ENCODE data around the gene GDPD1. TPM values are rescaled to one million over a fixed set of nuclear protein-coding genes. Genes with fewer than 3 reads are reported as not detected.
"Not testable (repeated sequence)": the region's sequence is repeated elsewhere in the genome, so short reads cannot be mapped to it uniquely, and the experiment has no call there.

Gene GDPD1
- 0.20 and 0.49 TPM in 2 replicates for total RNA-seq (2014; rRNA removed; shearing (Covaris generic))

- DNase-seq = peak; percentile 91 to 94
- Histone ChIP-seq H3K4me3 (peak within 1 kb of the TSS; percentile 62), H3K36me3 (no peaks in the 10 kb centered on the region), H3K27ac (no peak within 1 kb of the TSS), H3K9me3 (replicated peaks) (no peaks in the 10 kb centered on the region), H3K4me1 (no peaks in the 10 kb centered on the region), H3K27me3 (no peaks in the 10 kb centered on the region)
Measured at GRCh38 chr17:59220328-59221158, at the start of gene GDPD1. GDPD1 (plus strand) TSS chr17:59220511; CDS start chr17:59220610, 99 bp downstream.

- no peak overlapping the region for H3K27ac ChIP-seq
- DNase-seq = no peak
- H3K27me3 ChIP-seq = no peaks in the 10 kb centered on the region
- H3K4me1 ChIP-seq = no peaks in the 10 kb centered on the region
- no peak overlapping the region for H3K4me3 ChIP-seq
- H3K36me3 ChIP-seq = peaks cover 48% of the 10 kb centered on the region
- H3K9me3 ChIP-seq (replicated peaks) = no peaks in the 10 kb centered on the region
Measured at GRCh38 chr17:59172436-59173004, 47.8 kb upstream of the GDPD1 start.

- no peaks in the 10 kb centered on the region for H3K4me1 ChIP-seq
- DNase-seq = no peak
- H3K27me3 ChIP-seq = no peaks in the 10 kb centered on the region
- no peak overlapping the region for H3K27ac ChIP-seq
- peaks cover 42% of the 10 kb centered on the region for H3K36me3 ChIP-seq
- H3K4me3 ChIP-seq = no peak overlapping the region
- no peaks in the 10 kb centered on the region for H3K9me3 ChIP-seq (replicated peaks)
Measured at GRCh38 chr17:59174671-59175070, 45.6 kb upstream of the GDPD1 start.

- Histone ChIP-seq H3K27ac (no peak overlapping the region), H3K4me1 (no peaks in the 10 kb centered on the region), H3K9me3 (replicated peaks) (no peaks in the 10 kb centered on the region), H3K36me3 (peaks cover 39% of the 10 kb centered on the region), H3K4me3 (no peak overlapping the region), H3K27me3 (no peaks in the 10 kb centered on the region)
- no peak for DNase-seq
Measured at GRCh38 chr17:59175076-59175475, 45.2 kb upstream of the GDPD1 start.

GRCh38 chr17:59178266-59178985, 41.9 kb upstream of the GDPD1 start:
- H3K4me1 ChIP-seq = no peaks in the 10 kb centered on the region
- H3K36me3 ChIP-seq = peaks cover 8% of the 10 kb centered on the region
- H3K4me3 ChIP-seq = no peak overlapping the region
- no peaks in the 10 kb centered on the region for H3K27me3 ChIP-seq
- no peak for DNase-seq
- H3K27ac ChIP-seq = no peak overlapping the region
- H3K9me3 ChIP-seq (replicated peaks) = no peaks in the 10 kb centered on the region

- not testable (repeated sequence) for DNase-seq, H3K36me3 ChIP-seq, H3K27me3 ChIP-seq
Measured at GRCh38 chr17:59179601-59180000, 40.7 kb upstream of the GDPD1 start.

GRCh38 chr17:59180626-59181025, 39.7 kb upstream of the GDPD1 start:
- H3K4me3 ChIP-seq = no peak overlapping the region
- no peak for DNase-seq
- H3K27ac ChIP-seq = no peak overlapping the region
- H3K9me3 ChIP-seq (replicated peaks) = no peaks in the 10 kb centered on the region
- no peaks in the 10 kb centered on the region for H3K27me3 ChIP-seq
- peaks cover 7% of the 10 kb centered on the region for H3K36me3 ChIP-seq
- H3K4me1 ChIP-seq = no peaks in the 10 kb centered on the region

More at GRCh38 chr17:59179601-59180000, 40.7 kb upstream of the GDPD1 start:
- H3K27ac ChIP-seq; H3K4me3 ChIP-seq; H3K4me1 ChIP-seq; H3K9me3 ChIP-seq (replicated peaks): not testable (repeated sequence)

- no peaks in the 10 kb centered on the region for H3K9me3 ChIP-seq (replicated peaks)
- no peak overlapping the region for H3K27ac ChIP-seq
- H3K27me3 ChIP-seq = no peaks in the 10 kb centered on the region
- no peak for DNase-seq
- H3K4me3 ChIP-seq = no peak overlapping the region
- H3K36me3 ChIP-seq = peaks cover 13% of the 10 kb centered on the region
- H3K4me1 ChIP-seq = no peaks in the 10 kb centered on the region
Measured at GRCh38 chr17:59181481-59181880, 38.8 kb upstream of the GDPD1 start.

GRCh38 chr17:59185997-59186396, 34.3 kb upstream of the GDPD1 start:
- Histone ChIP-seq H3K27ac (no peak overlapping the region), H3K36me3 (peaks cover 30% of the 10 kb centered on the region), H3K27me3 (no peaks in the 10 kb centered on the region), H3K4me1 (no peaks in the 10 kb centered on the region), H3K4me3 (no peak overlapping the region), H3K9me3 (replicated peaks) (no peaks in the 10 kb centered on the region)
- DNase-seq = no peak

- H3K36me3 ChIP-seq = peaks cover 35% of the 10 kb centered on the region
- no peaks in the 10 kb centered on the region for H3K4me1 ChIP-seq
- no peaks in the 10 kb centered on the region for H3K9me3 ChIP-seq (replicated peaks)
- H3K27me3 ChIP-seq = no peaks in the 10 kb centered on the region
- DNase-seq = no peak
- H3K27ac ChIP-seq = no peak overlapping the region
- H3K4me3 ChIP-seq = no peak overlapping the region
Measured at GRCh38 chr17:59186850-59187249, 33.5 kb upstream of the GDPD1 start.

- no peak overlapping the region for H3K27ac ChIP-seq
- peaks cover 48% of the 10 kb centered on the region for H3K36me3 ChIP-seq
- H3K27me3 ChIP-seq = no peaks in the 10 kb centered on the region
- H3K4me3 ChIP-seq = no peak overlapping the region
- no peak for DNase-seq
- no peaks in the 10 kb centered on the region for H3K4me1 ChIP-seq
- H3K9me3 ChIP-seq (replicated peaks) = no peaks in the 10 kb centered on the region
Measured at GRCh38 chr17:59190806-59191205, 29.5 kb upstream of the GDPD1 start.

GRCh38 chr17:59193336-59193862, 26.9 kb upstream of the GDPD1 start:
- Histone ChIP-seq H3K27ac (no peak overlapping the region), H3K4me3 (no peak overlapping the region), H3K27me3 (no peaks in the 10 kb centered on the region), H3K9me3 (replicated peaks) (no peaks in the 10 kb centered on the region), H3K4me1 (no peaks in the 10 kb centered on the region), H3K36me3 (peaks cover 51% of the 10 kb centered on the region)
- no peak for DNase-seq

- H3K4me1 ChIP-seq = no peaks in the 10 kb centered on the region
- H3K4me3 ChIP-seq = no peak overlapping the region
- no peaks in the 10 kb centered on the region for H3K9me3 ChIP-seq (replicated peaks)
- no peak overlapping the region for H3K27ac ChIP-seq
- H3K36me3 ChIP-seq = peaks cover 68% of the 10 kb centered on the region
- H3K27me3 ChIP-seq = no peaks in the 10 kb centered on the region
- no peak for DNase-seq
Measured at GRCh38 chr17:59199398-59199797, 20.9 kb upstream of the GDPD1 start.

- Histone ChIP-seq H3K36me3 (peaks cover 46% of the 10 kb centered on the region), H3K4me3 (no peak overlapping the region), H3K27me3 (no peaks in the 10 kb centered on the region), H3K9me3 (replicated peaks) (no peaks in the 10 kb centered on the region), H3K4me1 (no peaks in the 10 kb centered on the region), H3K27ac (no peak overlapping the region)
- no peak for DNase-seq
Measured at GRCh38 chr17:59202320-59202719, 18.0 kb upstream of the GDPD1 start.

GRCh38 chr17:59219370-59219769, 941 bp upstream of the GDPD1 start:
- no peak for DNase-seq
- H3K27me3 ChIP-seq = no peaks in the 10 kb centered on the region

More at GRCh38 chr17:59219370-59219769, 941 bp upstream of the GDPD1 start:
- Histone ChIP-seq H3K36me3 (no peaks in the 10 kb centered on the region), H3K27ac (no peak overlapping the region), H3K4me1 (no peaks in the 10 kb centered on the region), H3K4me3 (no peak overlapping the region), H3K9me3 (replicated peaks) (no peaks in the 10 kb centered on the region)
